B cell (primary cell): Measurements from ENCODE around the gene PRCC. TPM values are rescaled to one million over a fixed set of nuclear protein-coding genes. Genes with fewer than 3 reads are reported as not detected.

Experiments used
- ATAC-seq: fragments of 200-7000 bp; cut with Tn5 transposase; one replicate; pipeline ENCODE4 v1.10.0; 2021; ENCODE audit warnings: low read depth, mild to moderate bottlenecking, moderate number of reproducible peaks, moderate library complexity
- CTCF ChIA-PET: fragments of 350-600 bp; sonication (Branson Sonifier 250); formaldehyde crosslinking; loops from one replicate; lab custom pipeline; 2021; ENCODE audit warnings: antibody characterized with exemption, inconsistent platforms; lab: Charles Lee
- POLR2A ChIA-PET: fragments of 350-600 bp; sonication (Branson Sonifier 250); formaldehyde crosslinking; loops from one replicate; lab custom pipeline; 2021; ENCODE audit warnings: antibody characterized with exemption; lab: Charles Lee
- DNase-seq: peaks from one replicate; pipeline ENCODE4 v3.0.0; 2013
- H2AFZ ChIP-seq: 2 replicates; pipeline ENCODE4 v1.6.1; 2012; ENCODE audit warnings: mild to moderate bottlenecking, low read depth, low read length; ENCODE audit not compliant: insufficient read depth, poor library complexity, severe bottlenecking
- H3K27ac ChIP-seq, 2 donors: 1 replicate in 1 of 2; 2 replicates in 1 of 2; pipeline ENCODE4 v1.5.1; 2012 to 2013; ENCODE audit warnings: low read length in 2 of 2, mild to moderate bottlenecking in 2 of 2, moderate library complexity in 1 of 2
- H3K27me3 ChIP-seq, 4 experiments: fragments of 200-600 bp in 1 of 4; sonication (generic) in 1 of 4; replicated peaks in 1 of 4; 1 replicate in 2 of 4; 2 replicates in 2 of 4; pipeline versions ENCODE4 v1.6.1 to v1.7.0; 2013 to 2016; ENCODE audit warnings: low read length in 3 of 4, mild to moderate bottlenecking in 2 of 4, mixed read lengths in 1 of 4, moderate library complexity in 1 of 4; ENCODE audit not compliant: insufficient read depth in 4 of 4, control insufficient read depth in 3 of 4; ENCODE audit errors: control extremely low read depth in 1 of 4
- H3K36me3 ChIP-seq, 2 experiments: replicated peaks in 1 of 2; 1 replicate in 1 of 2; 2 replicates in 1 of 2; pipeline versions ENCODE4 v1.6.1 to v1.7.1; 2013; ENCODE audit warnings: low read length in 1 of 2; ENCODE audit not compliant: insufficient read depth in 2 of 2, control insufficient read depth in 1 of 2; ENCODE audit errors: control extremely low read depth in 1 of 2, extremely low read depth in 1 of 2
- H3K4me1 ChIP-seq, 2 donors: fragments of 200-600 bp in 1 of 2; sonication (generic) in 1 of 2; 1 replicate in 1 of 2; 2 replicates in 1 of 2; pipeline versions ENCODE4 v1.5.1 to v1.6.1; 2013 to 2017; ENCODE audit warnings: low read length in 2 of 2; ENCODE audit not compliant: control insufficient read depth in 2 of 2, insufficient read depth in 2 of 2
- H3K4me2 ChIP-seq: replicated peaks from 2 replicates; pipeline ENCODE3; 2012; ENCODE audit warnings: mild to moderate bottlenecking, low read depth, low read length; ENCODE audit not compliant: poor library complexity, severe bottlenecking
- H3K4me3 ChIP-seq, 5 experiments: fragments of 200-600 bp in 1 of 5; sonication (generic) in 1 of 5; 1 replicate in 3 of 5; 2 replicates in 2 of 5; pipeline versions ENCODE4 v1.5.1 to v1.7.0; 2011 to 2016; ENCODE audit warnings: low read length in 4 of 5, mild to moderate bottlenecking in 4 of 5, low read depth in 2 of 5, control low read depth in 1 of 5, moderate library complexity in 1 of 5; ENCODE audit not compliant: insufficient read depth in 1 of 5; ENCODE audit errors: control extremely low read depth in 1 of 5, extremely low read depth in 1 of 5
- H3K79me2 ChIP-seq: fragments of 200-600 bp; sonication (generic); one replicate; pipeline ENCODE4 v1.6.0; 2016; ENCODE audit warnings: low read length; ENCODE audit not compliant: control insufficient read depth, insufficient read depth
- H3K9ac ChIP-seq: fragments of 200-600 bp; sonication (generic); 2 replicates; pipeline ENCODE4 v1.6.1; 2017; ENCODE audit warnings: mild to moderate bottlenecking, low read length, moderate library complexity
- H3K9me3 ChIP-seq, 3 donors: one replicate each; pipeline versions ENCODE4 v1.6.1 to v1.7.1; 2013; ENCODE audit warnings: low read length in 2 of 3; ENCODE audit not compliant: control insufficient read depth in 2 of 3, insufficient read depth in 1 of 3; ENCODE audit errors: control extremely low read depth in 1 of 3
- H4K20me1 ChIP-seq: 2 replicates; pipeline ENCODE4 v1.6.0; 2012; ENCODE audit warnings: mild to moderate bottlenecking, low read length; ENCODE audit not compliant: insufficient read depth, control insufficient read depth, poor library complexity, severe bottlenecking
- H3K27ac Mint-ChIP-seq: one replicate; pipeline ENCODE4 v1.8.0; 2021; ENCODE audit warnings: mixed read lengths
- H3K27me3 Mint-ChIP-seq: one replicate; pipeline ENCODE4 v1.8.0; 2021; ENCODE audit warnings: mixed read lengths
- H3K4me1 Mint-ChIP-seq: one replicate; pipeline ENCODE4 v1.8.0; 2021; ENCODE audit warnings: mixed read lengths
- H3K4me3 Mint-ChIP-seq: one replicate; pipeline ENCODE4 v1.8.0; 2021; ENCODE audit warnings: mixed read lengths
- H3K9me3 Mint-ChIP-seq: one replicate; pipeline ENCODE4 v1.8.0; 2022; ENCODE audit warnings: mixed read lengths; ENCODE audit not compliant: insufficient read depth
- CTCF ChIP-seq: fragments of 200-600 bp; IDR thresholded peaks from one replicate; pipeline ENCODE4 v1.8.0; 2022; ENCODE audit warnings: antibody characterized with exemption, mild to moderate bottlenecking
- EZH2 ChIP-seq: IDR thresholded peaks from 2 replicates; pipeline ENCODE4 v1.6.1; 2012; ENCODE audit warnings: borderline replicate concordance, low read depth, mild to moderate bottlenecking, moderate library complexity, low read length; ENCODE audit not compliant: insufficient read depth, poor library complexity, severe bottlenecking
- WGBS: methylation state at CpG from one replicate; pipeline ENCODE4 v1.1.5; 2013; ENCODE audit warnings: missing lambda C conversion rate; ENCODE audit not compliant: insufficient coverage; 5-methylcytosine and 5-hydroxymethylcytosine counted together
- intact Hi-C: fragments of 100-400 bp; cut with micrococcal nuclease; formaldehyde crosslinking; loops from one replicate; pipeline ENCODE4 v1.10.0; 2022
- polyA plus RNA-seq: library from polyadenylated mRNA; depleted of rRNA; stranded (reverse); fragments of >200 nt; gene quantifications from 2 replicates; pipeline ENCODE4 v1.2.3, GENCODE V29; 2012
- total RNA-seq, 2 donors: library from RNA; stranded (reverse); fragments of 120-200 nt in 1 of 2; gene quantifications; 1 replicate in 1 of 2; 2 replicates in 1 of 2; pipeline versions ENCODE4 v1.2.3 to v1.2.4, GENCODE V29; 2013 to 2022

The PRCC gene
- total and polyA plus RNA-seq, 2 donors (not counting 1 experiment from before 2014, with no cell fraction given): 55.7 to 83.4 TPM

- H3K9me3 ChIP-seq: peaks cover 0 to 3% (median 0%) of the 10 kb centered on the region in 3 donors
- H3K9ac ChIP-seq: peak overlapping the region; percentile 53
- Mint-ChIP-seq H3K4me1 (peaks cover 34% of the 10 kb centered on the region), H3K27ac (peak overlapping the region; percentile 17), H3K4me3 (peak overlapping the region; percentile 68), H3K9me3 (no peaks in the 10 kb centered on the region), H3K27me3 (peaks cover 4% of the 10 kb centered on the region)
- 67% methylated on average over 8 of the region's 10 CpGs for WGBS
- H4K20me1 ChIP-seq: no peaks in the 10 kb centered on the region
- H3K27me3 ChIP-seq: peaks cover 0 to 12% (median 0%) of the 10 kb centered on the region in 4 experiments
- no peak for ATAC-seq
- no peak for DNase-seq
- peak overlapping the region; percentile 74 for H3K4me2 ChIP-seq
- peaks cover 26 to 32% of the 10 kb centered on the region in 2 donors for H3K4me1 ChIP-seq
- intact Hi-C loops: no loop called here
- peak overlapping the region in 1 of 5 experiments; percentile 47 for H3K4me3 ChIP-seq
- H3K79me2 ChIP-seq: no peaks in the 10 kb centered on the region
- H3K27ac ChIP-seq: peak overlapping the region; percentile 28 to 52
- no peak for TF ChIP-seq EZH2
- no peak for TF ChIP-seq CTCF
- no peaks in the 10 kb centered on the region for H3K36me3 ChIP-seq
- ChIA-PET CTCF (no interaction called here), POLR2A (no interaction called here)
- H2AFZ ChIP-seq: peak overlapping the region; percentile 80
Observed at GRCh38 chr1:156815961-156816422, 48.7 kb downstream of the PRCC start.

GRCh38 chr1:156816561-156817328, 49.4 kb downstream of the PRCC start, which contains the start of gene SH2D2A:
Gene SH2D2A (minus strand): TSS chr1:156816848. CDS start chr1:156816708, 140 bp downstream.
- intact Hi-C loops: no loop called here
- H3K9me3 ChIP-seq: peaks cover 0 to 3% (median 0%) of the 10 kb centered on the region in 3 donors
- peak; percentile 88 for DNase-seq

More at GRCh38 chr1:156816561-156817328, 49.4 kb downstream of the PRCC start, which contains the start of gene SH2D2A:
- no peaks in the 10 kb centered on the region for H3K36me3 ChIP-seq
- H3K4me2 ChIP-seq: peak within 1 kb of the TSS; percentile 74
- H4K20me1 ChIP-seq: no peaks in the 10 kb centered on the region
- H3K27me3 ChIP-seq: peaks cover 0 to 19% (median 1%) of the 10 kb centered on the region in 4 experiments
- H3K9ac ChIP-seq: peak within 1 kb of the TSS; percentile 53
- ChIA-PET POLR2A (no interaction called here), CTCF (interaction anchor here (0.7 kb wide), 1 partner anchor 157 kb away, joined by 3 read pairs; no protein-coding TSS in a partner anchor)
- Mint-ChIP-seq H3K27ac (peak within 1 kb of the TSS; percentile 82), H3K4me1 (peaks cover 34% of the 10 kb centered on the region), H3K4me3 (peak within 1 kb of the TSS; percentile 68), H3K9me3 (no peaks in the 10 kb centered on the region), H3K27me3 (peaks cover 11% of the 10 kb centered on the region)
- H2AFZ ChIP-seq: peak within 1 kb of the TSS; percentile 80
- H3K27ac ChIP-seq: peak within 1 kb of the TSS; percentile 28 to 52
- no CpG with 5 or more reads among the region's 10 CpGs for WGBS
- peak within 1 kb of the TSS in 2 of 5 experiments; percentile 25 to 47 for H3K4me3 ChIP-seq
- no peaks in the 10 kb centered on the region for H3K79me2 ChIP-seq
- peaks cover 26 to 32% of the 10 kb centered on the region in 2 donors for H3K4me1 ChIP-seq
- TF ChIP-seq CTCF (no peak), EZH2 (no peak)
- peak; percentile 69 for ATAC-seq
